ENCODE data around the gene RPUSD4. TPM values are rescaled to one million over a fixed set of nuclear protein-coding genes. Genes with fewer than 3 reads are reported as not detected.

The RPUSD4 gene
- total and polyA plus RNA-seq, 4 donors = 14.5 to 24.0 (median 20.8) TPM

- Histone ChIP-seq H3K27ac (ENCODE audit: low read depth in 1 of 2, low read length in 2 of 2) (no peak overlapping the region), H3K4me3 (ENCODE audit: low read length in 2 of 2) (no peak overlapping the region), H3K27me3 (ENCODE audit: control insufficient read depth in 1 of 2, insufficient read depth in 2 of 2, low read length in 1 of 2) (no peaks in the 10 kb centered on the region), H3K9me3 (ENCODE audit: control insufficient read depth, low read length) (no peaks in the 10 kb centered on the region), H3K4me1 (ENCODE audit: control insufficient read depth in 1 of 2, insufficient read depth in 2 of 2, low read length in 2 of 2) (no peaks in the 10 kb centered on the region), H3K36me3 (ENCODE audit: control insufficient read depth in 1 of 2, insufficient read depth in 2 of 2, low read length in 1 of 2) (no peaks in the 10 kb centered on the region)
- no peak for DNase-seq
- 92 to 94% methylated on average over 14 of the region's 14 CpGs for WGBS, 2 donors
- intact Hi-C loops (cut with DNase I) = loop anchor here in 1 of 2 donors (10.0 kb wide), 1 partner anchor 126 kb away; the partner anchor contains the start of gene CDON
- no peak for ATAC-seq (ENCODE audit: low FRiP score)
These were observed 20.7 kb downstream of the RPUSD4 start for GRCh38 chr11:126190792-126191191.

- Histone ChIP-seq H3K36me3 (ENCODE audit: control insufficient read depth in 1 of 2, insufficient read depth in 2 of 2, low read length in 1 of 2) (no peaks in the 10 kb centered on the region), H3K27me3 (ENCODE audit: control insufficient read depth in 1 of 2, insufficient read depth in 2 of 2, low read length in 1 of 2) (no peaks in the 10 kb centered on the region), H3K9me3 (ENCODE audit: control insufficient read depth, low read length) (no peaks in the 10 kb centered on the region), H3K4me3 (ENCODE audit: low read length in 2 of 2) (no peak overlapping the region), H3K4me1 (ENCODE audit: control insufficient read depth in 1 of 2, insufficient read depth in 2 of 2, low read length in 2 of 2) (no peaks in the 10 kb centered on the region), H3K27ac (ENCODE audit: low read depth in 1 of 2, low read length in 2 of 2) (no peak overlapping the region)
- ATAC-seq (ENCODE audit: low FRiP score) = no peak
- intact Hi-C loops (cut with DNase I) = no loop called here
- WGBS, 2 donors = 88 to 89% methylated on average over 22 of the region's 22 CpGs
- no peak for DNase-seq
These were observed 22.1 kb downstream of the RPUSD4 start for GRCh38 chr11:126189109-126189929.

- H3K4me3 ChIP-seq (ENCODE audit: low read length in 2 of 2) = no peak overlapping the region
- no peaks in the 10 kb centered on the region for H3K36me3 ChIP-seq (ENCODE audit: control insufficient read depth in 1 of 2, insufficient read depth in 2 of 2, low read length in 1 of 2)
- intact Hi-C loops (cut with DNase I) = no loop called here
- H3K4me1 ChIP-seq (ENCODE audit: control insufficient read depth in 1 of 2, insufficient read depth in 2 of 2, low read length in 2 of 2) = no peaks in the 10 kb centered on the region
- DNase-seq (no peak), ATAC-seq (ENCODE audit: low FRiP score) (no peak)
- 84 to 87% methylated on average over 15 of the region's 15 CpGs for WGBS, 2 donors
- H3K27ac ChIP-seq (ENCODE audit: low read depth in 1 of 2, low read length in 2 of 2) = no peak overlapping the region
- H3K27me3 ChIP-seq (ENCODE audit: control insufficient read depth in 1 of 2, insufficient read depth in 2 of 2, low read length in 1 of 2) = no peaks in the 10 kb centered on the region
- H3K9me3 ChIP-seq (ENCODE audit: control insufficient read depth, low read length) = no peaks in the 10 kb centered on the region
These were observed 22.9 kb downstream of the RPUSD4 start for GRCh38 chr11:126188332-126189108.

GRCh38 chr11:126186708-126187529 is 24.5 kb downstream of the RPUSD4 start:
- no peaks in the 10 kb centered on the region for H3K27me3 ChIP-seq (ENCODE audit: control insufficient read depth in 1 of 2, insufficient read depth in 2 of 2, low read length in 1 of 2)
- 74 to 81% methylated on average over 22 of the region's 22 CpGs for WGBS, 2 donors
- H3K9me3 ChIP-seq (ENCODE audit: control insufficient read depth, low read length) = no peaks in the 10 kb centered on the region
- peak in 1 of 2 donors; percentile 51 for DNase-seq
- H3K36me3 ChIP-seq (ENCODE audit: control insufficient read depth in 1 of 2, insufficient read depth in 2 of 2, low read length in 1 of 2) = no peaks in the 10 kb centered on the region
- H3K27ac ChIP-seq (ENCODE audit: low read depth in 1 of 2, low read length in 2 of 2) = no peak overlapping the region
- ATAC-seq (ENCODE audit: low FRiP score) = peak; percentile 28
- intact Hi-C loops (cut with DNase I) = no loop called here
- no peaks in the 10 kb centered on the region for H3K4me1 ChIP-seq (ENCODE audit: control insufficient read depth in 1 of 2, insufficient read depth in 2 of 2, low read length in 2 of 2)
- no peak overlapping the region for H3K4me3 ChIP-seq (ENCODE audit: low read length in 2 of 2)

- H3K4me1 ChIP-seq (ENCODE audit: control insufficient read depth in 1 of 2, insufficient read depth in 2 of 2, low read length in 2 of 2) = no peaks in the 10 kb centered on the region
- H3K36me3 ChIP-seq (ENCODE audit: control insufficient read depth in 1 of 2, insufficient read depth in 2 of 2, low read length in 1 of 2) = no peaks in the 10 kb centered on the region
- H3K27me3 ChIP-seq (ENCODE audit: control insufficient read depth in 1 of 2, insufficient read depth in 2 of 2, low read length in 1 of 2) = no peaks in the 10 kb centered on the region
- H3K4me3 ChIP-seq (ENCODE audit: low read length in 2 of 2) = no peak overlapping the region
- DNase-seq (peak in 1 of 2 donors; percentile 69), ATAC-seq (ENCODE audit: low FRiP score) (no peak)
- no peak overlapping the region for H3K27ac ChIP-seq (ENCODE audit: low read depth in 1 of 2, low read length in 2 of 2)
- H3K9me3 ChIP-seq (ENCODE audit: control insufficient read depth, low read length) = no peaks in the 10 kb centered on the region
- 77 to 82% methylated on average over 13 to 15 of the region's 15 CpGs for WGBS, 2 donors
- intact Hi-C loops (cut with DNase I) = no loop called here
These were observed 25.3 kb downstream of the RPUSD4 start for GRCh38 chr11:126186025-126186698.

- Histone ChIP-seq H3K4me3 (ENCODE audit: low read length in 2 of 2) (no peak overlapping the region), H3K4me1 (ENCODE audit: control insufficient read depth in 1 of 2, insufficient read depth in 2 of 2, low read length in 2 of 2) (no peaks in the 10 kb centered on the region), H3K36me3 (ENCODE audit: control insufficient read depth in 1 of 2, insufficient read depth in 2 of 2, low read length in 1 of 2) (no peaks in the 10 kb centered on the region), H3K27ac (ENCODE audit: low read depth in 1 of 2, low read length in 2 of 2) (no peak overlapping the region), H3K9me3 (ENCODE audit: control insufficient read depth, low read length) (no peaks in the 10 kb centered on the region), H3K27me3 (ENCODE audit: control insufficient read depth in 1 of 2, insufficient read depth in 2 of 2, low read length in 1 of 2) (no peaks in the 10 kb centered on the region)
- ATAC-seq (ENCODE audit: low FRiP score) (no peak), DNase-seq (peak in 1 of 2 donors; percentile 56)
- WGBS, 2 donors = 69 to 72% methylated on average over 26 of the region's 26 CpGs
- intact Hi-C loops (cut with DNase I) = no loop called here
These were observed 26.0 kb downstream of the RPUSD4 start for GRCh38 chr11:126185259-126186024.

- no peak overlapping the region for H3K27ac ChIP-seq (ENCODE audit: low read depth in 1 of 2, low read length in 2 of 2)
- intact Hi-C loops (cut with DNase I) = no loop called here
- 86 to 87% methylated on average over 11 of the region's 11 CpGs for WGBS, 2 donors
- H3K36me3 ChIP-seq (ENCODE audit: control insufficient read depth in 1 of 2, insufficient read depth in 2 of 2, low read length in 1 of 2) = no peaks in the 10 kb centered on the region
- DNase-seq (peak in 1 of 2 donors; percentile 15), ATAC-seq (ENCODE audit: low FRiP score) (no peak)
- H3K9me3 ChIP-seq (ENCODE audit: control insufficient read depth, low read length) = no peaks in the 10 kb centered on the region
- H3K4me3 ChIP-seq (ENCODE audit: low read length in 2 of 2) = no peak overlapping the region
- H3K4me1 ChIP-seq (ENCODE audit: control insufficient read depth in 1 of 2, insufficient read depth in 2 of 2, low read length in 2 of 2) = no peaks in the 10 kb centered on the region
- no peaks in the 10 kb centered on the region for H3K27me3 ChIP-seq (ENCODE audit: control insufficient read depth in 1 of 2, insufficient read depth in 2 of 2, low read length in 1 of 2)
These were observed 28.5 kb downstream of the RPUSD4 start for GRCh38 chr11:126182787-126183445.
